GM19467 (cell line): Measurements from ENCODE around the gene CXCR4.

Experiments used
- ATAC-seq: cut with Tn5 transposase; IDR thresholded peaks from one replicate; pipeline ENCODE4 v1.9.1; 2021; ENCODE audit warnings: mild to moderate bottlenecking, moderate library complexity; ENCODE audit not compliant: unreplicated experiment

The CXCR4 gene

GRCh38 chr2:136131961-136132824 is 14.2 kb upstream of the CXCR4 start:
- peak; percentile 80 for ATAC-seq

- ATAC-seq, result peak; percentile 2
Observed at GRCh38 chr2:136131484-136131960, 13.6 kb upstream of the CXCR4 start.

GRCh38 chr2:136130511-136130910 is 12.6 kb upstream of the CXCR4 start:
- ATAC-seq, result no peak

- ATAC-seq, result no peak
Observed at GRCh38 chr2:136130045-136130444, 12.1 kb upstream of the CXCR4 start.

GRCh38 chr2:136129601-136130000 is 11.7 kb upstream of the CXCR4 start:
- ATAC-seq, result no peak

GRCh38 chr2:136128905-136129304 is 11.0 kb upstream of the CXCR4 start:
- ATAC-seq, result no peak

GRCh38 chr2:136128366-136128765 is 10.4 kb upstream of the CXCR4 start:
- ATAC-seq, result no peak

GRCh38 chr2:136127356-136127755 is 9.4 kb upstream of the CXCR4 start:
- no peak for ATAC-seq

- ATAC-seq, result no peak
Observed at GRCh38 chr2:136126421-136126926, 8.5 kb upstream of the CXCR4 start.

- no peak for ATAC-seq
Observed at GRCh38 chr2:136126021-136126420, 8.1 kb upstream of the CXCR4 start.

GRCh38 chr2:136125236-136125635 is 7.3 kb upstream of the CXCR4 start:
- ATAC-seq, result no peak

- ATAC-seq, result no peak
Observed at GRCh38 chr2:136124805-136125204, 6.9 kb upstream of the CXCR4 start.

- no peak for ATAC-seq
Observed at GRCh38 chr2:136122661-136123060, 4.7 kb upstream of the CXCR4 start.

GRCh38 chr2:136121204-136121910 is 3.4 kb upstream of the CXCR4 start:
- no peak for ATAC-seq

GRCh38 chr2:136119717-136120675 is 2.0 kb upstream of the CXCR4 start:
- ATAC-seq, result no peak

GRCh38 chr2:136118819-136119716 is 1.1 kb upstream of the CXCR4 start:
- ATAC-seq, result no peak

- peak; percentile 10 for ATAC-seq
Observed at GRCh38 chr2:136117391-136117841, 533 bp downstream of the CXCR4 start.

- ATAC-seq, result peak; percentile 62
Observed at GRCh38 chr2:136116813-136117390, 1.0 kb downstream of the CXCR4 start.

GRCh38 chr2:136116151-136116812 is 1.7 kb downstream of the CXCR4 start:
- peak; percentile 20 for ATAC-seq
